Glomerular visceral epithelial cell (primary cell): ENCODE results near the gene MYH14.
A peak's percentile ranks its signal among the peaks of the same experiment; 100 is the strongest.

Experiments used
- DNase-seq: peaks from one replicate; pipeline ENCODE4 v3.0.0-alpha.2; 2016; ENCODE audit errors: extremely low spot score

MYH14 gene

DNA sequence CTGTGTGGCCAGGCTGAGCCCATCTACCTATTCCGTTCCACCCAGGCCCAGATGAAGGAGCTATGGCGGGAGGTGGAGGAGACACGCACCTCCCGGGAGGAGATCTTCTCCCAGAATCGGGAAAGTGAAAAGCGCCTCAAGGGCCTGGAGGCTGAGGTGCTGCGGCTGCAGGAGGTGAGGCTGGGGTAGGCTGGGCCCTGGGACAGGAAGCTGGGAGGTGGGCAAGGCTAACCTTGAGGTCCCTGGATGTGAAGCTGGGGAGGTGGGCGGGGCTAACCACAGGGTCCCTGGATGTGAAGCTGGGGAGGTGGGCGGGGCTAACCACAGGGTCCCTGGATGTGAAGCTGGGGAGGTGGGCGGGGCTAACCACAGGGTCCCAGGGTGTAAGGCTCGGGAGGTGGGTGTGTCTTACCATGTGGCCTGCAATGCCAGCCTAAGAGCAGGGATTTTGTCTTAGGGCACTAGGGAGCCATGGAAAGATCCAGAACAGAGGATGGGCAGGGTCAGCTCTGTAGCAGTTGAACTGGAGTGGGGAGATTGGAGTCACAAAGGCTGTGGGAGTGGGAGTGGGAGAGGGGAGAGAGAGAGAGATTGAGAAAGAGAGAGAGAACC is 88.9 kb downstream of the MYH14 start:
- DNase-seq: no peak

DNA sequence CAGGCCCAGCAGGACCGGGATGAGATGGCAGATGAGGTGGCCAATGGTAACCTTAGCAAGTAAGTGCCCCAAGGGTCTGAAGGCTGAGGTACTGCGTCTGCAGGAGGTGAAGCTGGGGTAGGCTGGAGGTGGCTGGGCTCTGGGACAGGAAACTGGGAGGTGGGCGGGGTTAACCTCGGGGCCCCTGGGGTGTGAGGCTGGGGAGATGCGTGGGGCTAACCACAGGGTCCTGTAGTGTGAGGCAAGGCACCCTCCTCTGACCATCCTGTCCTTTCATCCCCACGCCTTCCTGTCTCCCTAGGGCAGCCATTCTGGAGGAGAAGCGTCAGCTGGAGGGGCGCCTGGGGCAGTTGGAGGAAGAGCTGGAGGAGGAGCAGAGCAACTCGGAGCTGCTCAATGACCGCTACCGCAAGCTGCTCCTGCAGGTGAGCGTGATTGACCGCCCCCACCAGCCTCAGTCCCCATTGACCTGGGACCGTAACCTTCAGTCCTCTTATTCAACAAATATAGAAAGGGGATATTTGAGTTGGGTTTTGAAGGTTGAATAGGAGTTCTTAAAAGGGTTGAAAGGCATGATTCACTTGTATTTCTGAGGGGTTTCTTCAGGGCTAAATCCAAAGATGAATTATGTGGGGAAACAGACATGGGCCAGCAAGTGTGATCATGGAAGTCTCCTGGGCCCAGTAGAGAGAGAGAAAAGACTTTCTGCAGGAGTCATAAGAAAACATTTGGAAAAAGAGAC is 90.0 kb downstream of the MYH14 start:
- no peak for DNase-seq

DNA sequence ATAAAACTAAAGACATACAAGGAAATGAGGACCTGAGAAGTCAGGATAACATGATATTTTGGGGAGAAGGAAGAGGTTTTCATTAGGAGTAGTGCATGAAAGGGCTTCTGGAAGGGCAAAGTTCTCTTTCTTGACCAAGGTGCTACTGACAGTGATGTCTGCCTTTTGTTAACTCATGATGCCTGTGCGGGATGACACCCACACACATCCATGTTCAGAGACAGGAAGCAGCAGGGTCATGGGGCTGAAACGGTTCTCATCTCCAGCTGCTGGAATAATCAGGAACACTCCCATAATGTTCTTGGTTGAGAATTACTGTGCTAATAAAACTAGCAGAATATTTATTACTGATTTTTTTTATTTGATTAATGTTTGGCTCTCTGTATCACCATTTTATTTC is 96.6 kb downstream of the MYH14 start:
- no peak for DNase-seq

DNA sequence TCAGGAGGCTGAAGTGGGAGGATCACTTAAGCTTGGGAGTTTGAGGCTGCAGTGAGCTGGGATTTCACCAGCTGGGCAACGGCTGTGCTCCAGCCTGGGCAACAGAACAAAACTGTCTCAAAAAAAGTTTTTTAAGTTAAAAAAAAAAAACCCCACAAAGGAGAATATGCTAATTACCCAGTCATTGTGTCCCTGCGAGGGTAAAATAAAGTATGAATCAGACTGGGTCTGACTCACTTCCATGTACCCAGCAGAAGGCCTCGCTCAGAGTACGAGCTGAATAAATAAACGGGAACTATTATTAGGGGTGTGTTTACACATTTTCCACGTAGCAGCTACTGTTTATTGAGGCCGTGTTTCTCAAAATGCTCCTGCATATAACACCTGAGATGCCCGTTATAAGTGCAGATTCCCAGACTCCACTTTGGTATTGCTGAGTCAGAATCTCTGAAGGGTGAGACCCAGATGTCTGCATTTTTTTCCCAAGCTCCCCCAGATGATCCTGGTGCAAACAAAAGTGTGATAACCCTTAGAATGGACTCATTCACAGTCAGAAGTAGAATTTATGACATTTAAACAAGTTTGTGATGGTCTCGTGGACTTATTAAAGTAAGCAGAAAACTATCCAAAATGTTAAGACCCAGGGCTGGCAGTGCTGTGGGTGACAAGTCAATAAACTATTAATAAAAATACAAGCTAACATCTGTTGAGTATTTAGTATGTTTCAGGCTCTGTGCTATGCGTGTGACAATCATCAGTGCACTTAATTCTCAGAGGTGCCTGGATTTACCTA is 97.6 kb downstream of the MYH14 start:
- peak; percentile 20 for DNase-seq

DNA sequence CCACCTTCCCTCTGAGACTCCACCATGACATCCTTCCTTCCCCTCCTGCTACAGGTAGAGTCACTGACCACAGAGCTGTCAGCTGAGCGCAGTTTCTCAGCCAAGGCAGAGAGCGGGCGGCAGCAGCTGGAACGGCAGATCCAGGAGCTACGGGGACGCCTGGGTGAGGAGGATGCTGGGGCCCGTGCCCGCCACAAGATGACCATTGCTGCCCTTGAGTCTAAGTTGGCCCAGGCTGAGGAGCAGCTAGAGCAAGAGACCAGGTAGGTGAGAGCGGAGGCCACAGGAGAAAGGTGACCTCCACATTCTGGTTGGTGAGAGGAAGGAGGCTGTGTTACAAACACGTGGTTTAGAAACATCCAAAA is 98.2 kb downstream of the MYH14 start:
- no peak for DNase-seq

DNA sequence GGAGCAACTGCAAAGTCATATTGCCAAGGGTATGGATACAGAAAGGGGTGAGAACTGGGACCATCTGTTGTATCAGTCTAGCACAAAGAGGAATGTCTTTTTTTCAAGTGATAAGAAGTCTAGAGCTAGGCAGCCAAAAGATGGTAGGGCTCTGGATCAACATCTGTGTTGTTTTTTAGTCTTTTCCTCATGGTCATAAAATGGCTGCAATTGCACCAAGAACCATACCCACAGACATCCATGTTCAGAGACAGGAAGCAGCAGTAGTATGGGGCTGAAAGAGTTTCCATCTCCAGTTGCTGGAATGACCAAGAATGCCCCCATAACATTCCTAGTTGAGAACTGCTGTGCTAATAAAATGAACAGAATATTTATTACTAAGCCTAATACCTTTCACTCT is 100.1 kb downstream of the MYH14 start:
- no peak for DNase-seq

DNA sequence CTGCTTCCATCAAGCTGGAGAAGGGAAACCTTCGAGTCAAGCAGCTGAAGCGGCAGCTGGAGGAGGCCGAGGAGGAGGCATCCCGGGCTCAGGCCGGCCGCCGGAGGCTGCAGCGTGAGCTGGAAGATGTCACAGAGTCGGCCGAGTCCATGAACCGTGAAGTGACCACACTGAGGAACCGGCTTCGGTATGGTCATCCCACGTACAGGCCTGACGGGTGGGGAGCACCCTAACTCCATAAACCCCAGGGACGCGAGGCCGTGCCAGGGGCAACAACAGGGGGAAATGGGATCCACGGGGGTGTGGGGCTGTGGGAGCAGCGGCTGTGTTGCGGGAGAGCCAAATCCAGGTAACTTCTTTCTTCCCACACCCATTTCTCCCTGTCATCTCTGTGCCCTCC is 105.6 kb downstream of the MYH14 start:
- DNase-seq: no peak

DNA sequence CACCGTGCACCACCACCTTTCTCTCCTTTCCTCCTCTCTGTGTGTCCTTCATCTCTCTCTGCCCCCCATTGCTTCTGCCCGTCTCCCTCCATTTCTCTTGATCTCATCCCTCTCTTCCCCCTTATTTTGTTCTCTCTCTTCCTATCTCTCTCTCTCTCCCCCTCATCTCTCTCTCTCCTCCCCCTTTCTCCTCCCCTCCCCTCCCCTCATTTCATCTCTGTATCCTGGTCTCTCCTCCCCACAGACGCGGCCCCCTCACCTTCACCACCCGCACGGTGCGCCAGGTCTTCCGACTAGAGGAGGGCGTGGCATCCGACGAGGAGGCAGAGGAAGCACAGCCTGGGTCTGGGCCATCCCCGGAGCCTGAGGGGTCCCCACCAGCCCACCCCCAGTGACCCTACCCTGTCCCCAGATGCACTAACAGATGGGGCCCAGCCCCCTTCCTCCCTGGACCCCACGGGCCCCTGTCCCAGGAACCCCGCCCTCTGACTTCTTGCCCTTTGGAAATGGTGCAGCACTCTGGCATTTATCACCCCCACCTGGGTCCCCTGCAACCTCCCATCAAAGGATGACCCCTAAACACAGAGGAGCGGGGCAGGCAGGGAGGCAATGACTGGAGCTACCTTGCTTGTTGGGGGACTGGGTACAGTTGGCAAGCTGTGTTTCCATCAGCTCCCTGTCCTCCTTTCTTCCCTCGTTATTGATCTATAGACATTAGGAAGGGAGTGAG is 106.1 kb downstream of the MYH14 start:
- DNase-seq: no peak

DNA sequence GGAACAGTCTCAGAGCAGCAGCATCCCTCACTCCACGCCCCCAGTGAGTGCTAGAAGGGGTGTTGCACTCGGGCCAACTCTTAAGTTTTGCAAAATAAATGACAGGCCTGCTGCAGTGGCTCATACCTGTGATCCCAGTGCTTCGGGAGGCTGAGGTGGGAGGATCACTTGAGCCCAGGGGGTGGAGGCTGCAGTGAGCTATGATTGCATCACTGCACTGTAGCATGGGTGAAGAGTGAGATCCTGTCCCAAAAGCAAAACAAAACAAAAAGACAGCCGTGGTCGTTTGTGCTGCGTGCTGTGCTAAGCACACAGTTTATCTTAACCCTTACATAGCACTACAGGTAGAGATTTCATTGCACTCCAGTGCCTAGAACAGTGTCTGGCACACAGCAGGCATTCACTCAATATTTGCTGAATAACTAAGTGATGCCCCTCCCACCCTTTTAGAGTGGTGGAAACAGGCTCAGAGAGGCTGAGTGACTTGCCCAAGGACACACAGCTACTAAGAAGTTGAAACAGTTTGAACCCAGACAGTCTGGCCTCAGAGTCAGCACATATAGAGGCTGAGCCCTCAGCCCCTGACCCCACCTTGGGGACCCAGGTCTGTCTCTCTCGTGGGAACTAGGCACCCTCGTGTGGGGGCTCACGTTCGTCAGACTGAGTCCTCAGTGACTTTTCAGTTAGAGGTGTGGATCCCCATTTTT is 107.5 kb downstream of the MYH14 start:
- DNase-seq: no peak

DNA sequence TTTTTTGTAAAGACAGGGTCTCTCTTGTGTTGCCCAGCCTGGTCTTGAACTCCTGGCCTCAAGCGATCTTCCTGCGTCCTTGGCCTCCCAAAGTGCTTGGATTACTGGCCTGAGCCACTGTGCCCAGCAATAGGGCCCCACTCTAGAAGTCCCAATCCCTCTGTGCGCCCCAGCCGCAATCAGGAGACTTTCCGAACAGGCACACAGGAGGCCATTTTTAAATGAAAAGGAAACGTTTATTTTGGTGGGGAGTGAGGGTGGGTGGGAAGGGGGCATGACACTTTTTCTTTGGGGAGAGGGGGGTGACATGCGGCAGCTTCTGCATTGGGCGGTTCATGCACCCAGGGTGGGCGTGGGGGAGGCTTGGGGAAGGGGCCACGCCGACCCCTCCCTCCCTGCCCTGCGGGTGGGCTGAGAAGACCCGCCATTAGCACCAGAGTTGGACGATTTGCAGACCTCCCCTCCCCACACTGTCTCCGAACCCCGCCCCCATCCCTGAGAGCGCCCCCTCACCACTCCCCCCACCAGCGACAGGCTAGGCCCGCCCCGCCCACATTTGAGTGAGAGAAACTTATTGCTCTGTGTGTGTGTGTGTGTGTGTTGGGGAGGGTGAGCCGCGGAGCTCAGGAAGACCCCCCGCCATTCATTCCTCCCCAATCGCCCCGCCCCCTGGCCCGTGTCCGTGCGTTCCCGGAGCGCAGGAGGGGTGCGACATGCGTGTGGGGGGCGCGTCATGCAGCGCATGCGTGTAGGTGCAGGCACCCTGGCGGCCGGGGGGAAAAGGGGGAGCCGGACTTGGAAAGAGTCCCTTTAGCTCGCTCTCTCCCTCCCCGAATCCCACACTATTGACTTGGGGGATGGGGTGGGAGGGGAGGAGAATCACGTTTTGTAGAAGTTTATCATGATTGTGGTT is 108.6 kb downstream of the MYH14 start:
- DNase-seq: peak; percentile 12

DNA sequence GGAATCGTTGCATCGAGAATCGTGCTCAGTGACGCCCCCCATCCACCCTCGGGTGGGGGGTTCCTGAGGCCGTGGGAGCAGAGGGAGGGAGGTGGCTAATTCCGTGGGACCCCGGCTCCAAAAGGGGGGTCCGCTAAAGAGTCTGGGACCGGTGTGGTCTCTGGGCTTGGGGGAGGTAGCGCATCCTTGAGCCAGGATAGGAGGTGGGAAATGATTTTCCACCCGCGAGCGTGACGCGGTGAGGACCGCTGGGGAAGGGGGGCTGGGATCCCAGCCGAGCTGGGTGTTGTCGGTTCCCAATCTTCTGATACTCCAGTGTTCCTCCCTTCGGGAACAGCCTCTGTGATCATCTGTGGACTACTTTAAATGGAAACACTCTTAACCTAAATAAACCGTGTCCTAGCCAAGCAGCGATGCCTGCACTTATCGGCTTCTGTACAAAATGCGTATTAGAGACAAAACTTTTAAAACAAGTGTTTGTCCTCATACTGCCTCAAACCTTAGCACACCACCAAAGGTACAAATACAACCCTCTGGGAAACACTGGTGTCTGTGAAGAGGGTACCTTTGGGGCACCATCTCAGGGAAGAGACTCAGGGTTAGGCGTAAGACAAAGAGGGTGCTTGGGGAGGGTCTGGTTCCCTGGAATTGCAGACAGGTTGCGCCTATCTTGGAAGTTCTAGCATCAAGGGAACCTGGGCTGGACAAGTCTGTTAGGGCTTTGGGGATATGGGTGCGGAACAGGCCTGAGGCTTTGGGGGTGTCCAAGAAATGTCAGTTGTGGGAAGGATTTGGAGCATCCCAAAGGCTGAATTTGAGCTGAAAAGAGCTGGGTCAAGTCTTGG is 109.8 kb downstream of the MYH14 start:
- DNase-seq: no peak

DNA sequence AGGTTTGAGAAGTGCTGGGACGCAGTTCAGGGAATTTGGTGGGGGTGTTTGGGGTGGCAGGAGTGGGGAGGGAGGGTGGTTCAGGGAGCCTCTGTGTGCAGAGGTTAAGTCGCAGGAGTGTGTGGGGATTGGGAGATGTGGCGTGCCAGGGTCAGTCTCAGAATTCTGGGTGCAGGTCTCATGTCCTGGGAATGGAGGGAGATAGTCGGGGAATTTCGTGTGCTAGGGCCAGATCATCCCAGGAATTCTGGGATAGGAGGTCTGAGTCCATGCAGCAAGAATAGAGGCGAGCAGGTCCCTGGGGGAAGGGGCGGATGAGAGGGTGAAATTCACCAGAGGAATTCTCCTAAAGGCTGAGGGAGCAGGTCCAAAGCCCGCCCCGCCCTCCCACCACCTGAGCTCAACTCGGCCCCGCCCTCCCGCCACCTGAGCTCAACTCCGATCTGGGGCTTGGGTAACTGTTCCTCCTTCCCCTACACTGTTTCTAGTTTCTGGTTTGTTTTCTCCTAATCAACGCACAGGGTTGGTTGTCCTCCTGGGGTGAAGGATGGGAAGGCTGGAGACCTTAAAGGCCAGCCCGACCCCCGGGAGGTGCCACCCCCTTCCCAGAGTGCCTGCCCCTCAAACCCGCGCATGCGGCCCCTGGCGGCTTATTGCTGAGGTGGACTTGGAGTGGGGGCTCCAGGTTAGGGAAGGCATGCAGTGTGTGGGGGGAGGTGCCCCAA is 110.6 kb downstream of the MYH14 start:
- no peak for DNase-seq

DNA sequence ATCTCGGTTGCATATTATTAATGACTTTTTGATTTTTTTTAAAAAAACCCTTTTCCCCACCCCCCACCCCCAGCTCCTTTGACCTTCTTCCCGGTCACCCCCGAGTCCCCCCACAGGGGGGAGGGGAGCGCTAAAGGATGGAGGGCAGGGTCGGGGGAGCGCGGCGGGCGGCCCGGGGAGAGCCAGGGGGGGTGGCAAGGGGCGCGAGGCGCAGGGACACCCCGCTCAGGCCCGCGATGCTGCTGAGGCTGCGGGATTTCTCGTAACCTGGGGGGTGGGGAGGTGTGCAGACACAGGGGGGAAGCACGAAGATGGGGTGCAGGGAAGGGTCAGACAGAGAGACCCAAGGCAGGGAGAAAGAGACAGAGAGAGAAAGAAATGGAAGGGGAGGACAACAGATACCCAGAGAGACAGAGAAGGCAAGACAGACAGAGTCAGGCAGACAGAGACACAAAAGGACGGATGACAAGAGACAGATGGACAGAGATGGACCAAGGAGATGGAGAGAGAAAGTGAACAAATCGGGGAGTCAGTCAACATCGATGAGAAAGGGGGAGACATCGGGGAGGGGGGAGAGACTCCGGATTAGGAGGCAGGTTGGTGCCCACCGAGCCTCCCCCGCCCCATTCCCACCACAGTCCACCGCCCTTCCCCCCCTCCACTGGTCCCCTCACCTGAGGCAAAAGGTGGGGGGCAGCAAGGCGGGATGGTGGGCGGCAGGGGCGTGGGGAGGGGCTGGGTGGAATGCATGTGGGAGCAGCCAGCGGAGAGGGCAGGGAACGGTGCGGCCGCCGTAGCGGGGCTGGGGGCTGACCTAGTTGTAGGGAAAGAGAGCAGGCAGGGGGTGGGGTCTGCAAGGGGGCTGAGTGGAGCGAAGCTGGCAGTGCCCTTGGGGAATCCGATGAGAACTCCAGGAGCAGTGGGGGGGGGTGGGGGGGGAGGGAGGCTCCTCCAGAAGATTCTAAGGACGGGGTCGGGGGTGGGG is 111.6 kb downstream of the MYH14 start:
- no peak for DNase-seq

DNA sequence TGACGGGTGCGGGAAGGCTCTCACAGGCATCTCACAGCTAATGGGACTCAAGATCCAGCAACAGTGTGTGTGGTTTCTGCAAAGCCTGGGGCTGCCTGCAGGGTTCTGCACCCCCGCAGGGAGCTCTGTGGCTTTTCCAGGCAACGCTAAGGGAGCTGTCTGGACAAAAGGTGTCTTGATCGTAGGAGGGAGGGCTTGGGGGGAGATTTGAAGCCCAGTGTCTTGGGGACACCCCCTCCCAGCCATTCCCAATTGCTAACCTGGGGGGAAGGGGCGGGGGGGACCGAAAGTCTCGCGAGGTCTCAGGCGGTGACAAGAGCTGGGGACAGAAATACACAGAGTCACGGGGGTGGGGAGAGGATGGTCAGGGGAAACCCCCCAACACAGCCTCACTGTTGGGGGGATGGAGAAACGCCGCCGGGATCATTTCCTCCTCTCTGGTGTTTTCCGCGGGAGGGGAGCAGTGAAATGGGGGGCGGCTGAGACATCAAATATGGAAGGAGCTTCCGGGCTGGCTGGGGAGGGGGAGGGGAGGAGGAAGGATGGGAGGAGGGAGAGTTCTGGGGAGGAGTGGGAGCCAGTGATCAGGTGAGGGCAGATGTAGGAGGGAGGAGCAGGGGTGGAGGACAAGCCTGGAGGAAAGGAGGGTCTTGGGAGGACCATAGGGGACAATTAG is 112.5 kb downstream of the MYH14 start:
- DNase-seq: no peak

DNA sequence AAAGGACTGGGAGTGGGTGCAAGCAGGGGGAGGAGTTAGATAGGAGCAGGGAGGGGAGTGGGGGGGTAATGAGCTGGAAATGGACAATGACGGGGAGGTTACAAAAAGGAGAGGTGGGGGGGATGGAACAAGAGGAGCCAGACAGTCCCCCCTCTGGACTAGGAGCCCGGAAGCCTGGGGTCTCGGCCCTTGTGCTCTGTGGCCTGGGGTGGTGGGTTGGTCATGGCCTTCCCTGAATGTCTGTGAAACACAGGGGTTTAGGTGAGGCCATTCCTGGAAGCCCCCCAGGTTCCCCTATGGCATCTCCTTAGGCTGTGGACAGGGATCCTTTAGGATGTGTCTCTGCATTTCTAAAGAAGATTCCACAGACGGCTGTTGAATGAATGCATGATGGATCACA is 113.7 kb downstream of the MYH14 start:
- DNase-seq: no peak

DNA sequence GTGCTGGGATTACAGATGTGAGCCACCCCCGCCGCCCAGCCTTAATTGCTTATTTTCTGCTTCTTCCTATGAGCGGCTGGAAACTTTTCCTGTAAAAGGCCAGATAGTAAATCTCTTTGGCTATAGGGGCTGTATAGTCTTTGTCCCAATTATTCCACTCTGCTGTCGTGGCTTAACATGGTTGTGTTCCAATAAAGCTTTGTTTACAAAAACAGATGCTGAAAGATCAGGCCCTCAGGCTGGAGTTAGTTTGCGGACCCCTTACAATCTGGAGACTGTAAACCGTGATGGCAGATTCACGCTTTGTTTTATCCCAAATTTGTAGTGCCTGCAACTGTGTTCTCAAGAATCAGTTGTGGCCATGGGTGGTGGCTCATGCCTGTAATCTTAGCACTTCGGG is 115.0 kb downstream of the MYH14 start:
- DNase-seq: no peak

DNA sequence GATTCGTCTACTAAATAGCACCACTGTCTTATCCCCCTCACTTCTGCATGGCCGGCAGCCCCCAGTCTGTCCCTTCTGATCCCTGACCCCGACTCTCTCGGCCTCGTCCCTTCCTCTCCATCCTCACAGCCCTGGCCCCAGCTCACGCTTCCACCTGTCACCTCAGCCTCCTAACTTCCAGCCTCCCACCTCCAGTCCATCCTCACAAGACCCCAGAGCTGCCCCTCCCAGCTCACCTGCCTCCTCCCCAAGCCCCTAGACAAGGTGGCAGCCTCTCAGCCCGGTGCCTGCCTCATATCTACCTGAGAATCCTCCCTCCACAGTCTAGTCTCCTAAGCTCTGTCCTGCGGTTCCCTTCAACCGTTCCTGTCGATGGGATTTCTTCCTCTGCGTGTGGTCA is 115.7 kb downstream of the MYH14 start:
- DNase-seq: no peak
